ENCODE data around the gene PCBP1.
"Not testable (repeated sequence)": the region's sequence is repeated elsewhere in the genome, so short reads cannot be mapped to it uniquely, and the experiment has no call there.

The PCBP1 gene

GRCh38 chr2:70128005-70128404, 40.7 kb downstream of the PCBP1 start:
- no peak for ATAC-seq

GRCh38 chr2:70131344-70132143, 44.3 kb downstream of the PCBP1 start:
- ATAC-seq = peak in 1 of 2 donors; percentile 7

- ATAC-seq = peak; percentile 81 to 83
These were observed 45.2 kb downstream of the PCBP1 start for GRCh38 chr2:70132244-70133126.

GRCh38 chr2:70133127-70133452, 45.8 kb downstream of the PCBP1 start:
- ATAC-seq = no peak

GRCh38 chr2:70133491-70134322, 46.4 kb downstream of the PCBP1 start:
- peak; percentile 10 to 22 for ATAC-seq

GRCh38 chr2:70134323-70134983, 47.2 kb downstream of the PCBP1 start:
- ATAC-seq = not testable (repeated sequence)
